ENCODE measurements around the gene MGRN1. TPM values are rescaled to one million over a fixed set of nuclear protein-coding genes. Genes with fewer than 3 reads are reported as not detected.

The MGRN1 gene
- total and polyA plus RNA-seq, 2 experiments from 2014 or later, result 29.2 to 30.8 TPM

DNA sequence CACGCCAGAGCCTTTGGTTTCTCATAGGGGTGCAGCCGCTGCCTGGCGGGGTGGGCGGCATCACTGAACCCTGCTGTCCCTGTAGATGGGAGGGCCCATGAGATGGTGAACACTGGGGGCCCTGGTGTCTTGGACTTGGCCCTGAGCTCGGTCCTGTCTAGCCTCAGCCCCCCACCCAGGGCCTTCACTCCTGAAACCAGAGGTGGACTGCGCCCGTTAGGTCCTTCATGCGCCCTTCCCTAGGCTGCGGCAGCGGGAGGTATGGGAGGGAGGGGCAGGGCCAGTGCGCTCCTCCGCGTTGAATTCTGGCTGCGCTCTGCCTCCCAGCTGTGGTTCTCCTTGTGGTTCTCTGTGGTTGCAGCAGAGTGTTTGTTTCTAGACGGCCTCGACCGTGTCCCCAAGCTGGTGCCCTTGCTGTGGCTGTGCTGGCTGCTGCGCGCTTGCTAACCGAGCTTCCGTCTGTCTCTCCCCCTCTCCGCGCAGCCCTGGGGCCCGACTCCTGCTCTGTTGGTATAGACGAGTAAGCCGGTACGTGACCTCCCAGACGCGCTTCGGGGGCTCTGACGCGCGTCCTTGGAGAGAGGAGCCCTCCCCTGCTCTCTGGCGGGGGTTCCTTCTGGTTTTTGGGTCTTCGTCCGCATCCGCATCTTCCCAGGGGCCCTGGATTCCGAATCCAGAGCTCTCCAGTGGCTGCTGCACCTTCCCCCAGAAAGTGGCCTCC, 61.3 kb downstream of the MGRN1 start:
- Histone ChIP-seq H4K20me1 (ENCODE audit: insufficient read depth, poor library complexity, severe bottlenecking) (no peaks in the 10 kb centered on the region), H3K4me2 (no peak overlapping the region), H3K9me3 (ENCODE audit: low read depth) (no peaks in the 10 kb centered on the region), H3K36me3 (replicated peaks; ENCODE audit: insufficient read depth, low read depth) (no peaks in the 10 kb centered on the region), H3K9me2 (replicated peaks; ENCODE audit: insufficient read depth) (no peaks in the 10 kb centered on the region), H3K27ac (no peak overlapping the region), H3K4me3 (no peak overlapping the region), H3K4me1 (ENCODE audit: insufficient read depth) (no peaks in the 10 kb centered on the region), H2AFZ (no peak overlapping the region), H3K27me3 (no peaks in the 10 kb centered on the region), H3K79me2 (no peaks in the 10 kb centered on the region)
- TF ChIP-seq CTCF (IDR thresholded peaks at IDR 0.05; ENCODE audit: poor library complexity), result no peak
- TF ChIP-seq EZH2 (IDR thresholded peaks at IDR 0.05; ENCODE audit: borderline replicate concordance), result no peak
- TF ChIP-seq EZH2phosphoT487 (IDR thresholded peaks at IDR 0.05; ENCODE audit: low read depth, severe bottlenecking, unreplicated experiment), result no peak
- peak; percentile 4 for DNase-seq (ENCODE audit: low spot score)
- 98% methylated on average over 33 of the region's 38 CpGs for WGBS (ENCODE audit: low lambda C conversion rate, missing lambda C conversion rate)

DNA sequence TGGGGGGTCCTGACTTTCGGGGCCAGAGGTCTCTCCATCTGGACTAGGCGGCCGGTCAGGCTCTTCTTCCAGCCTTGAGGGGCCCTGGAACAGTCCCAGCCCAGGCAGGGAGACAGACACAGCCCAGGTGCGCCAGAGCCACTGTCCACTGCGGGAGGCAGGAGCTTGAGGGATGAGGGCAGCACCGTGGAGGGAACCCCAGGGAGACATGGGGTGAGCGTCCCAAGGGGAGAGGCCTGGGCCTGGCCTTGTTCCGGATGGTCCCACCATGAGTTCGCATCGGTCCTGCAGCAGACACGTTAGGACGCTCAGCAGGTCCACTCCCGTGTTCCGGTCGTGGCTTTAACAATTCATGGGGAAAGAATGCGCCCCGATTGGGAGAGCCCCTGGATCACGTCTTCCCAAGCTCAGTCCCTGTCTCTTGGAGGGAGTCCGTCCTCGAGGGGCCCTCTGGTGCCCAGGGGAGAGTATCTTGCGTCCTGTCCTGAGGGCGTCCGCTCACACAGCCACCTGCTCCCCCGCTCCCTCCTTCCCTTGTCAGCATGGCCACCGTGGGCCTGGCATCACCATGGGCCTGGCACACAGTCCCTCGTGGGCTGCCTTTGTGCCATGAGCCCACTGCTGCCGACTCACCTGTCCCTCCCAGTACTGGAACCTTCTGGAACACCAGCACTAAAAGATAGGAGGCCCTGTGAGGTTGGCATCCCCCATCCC, 62.0 kb downstream of the MGRN1 start:
- no peaks in the 10 kb centered on the region for H3K9me3 ChIP-seq (ENCODE audit: low read depth)
- no peak for TF ChIP-seq EZH2 (IDR thresholded peaks at IDR 0.05; ENCODE audit: borderline replicate concordance)
- no peak for TF ChIP-seq EZH2phosphoT487 (IDR thresholded peaks at IDR 0.05; ENCODE audit: low read depth, severe bottlenecking, unreplicated experiment)
- TF ChIP-seq CTCF (IDR thresholded peaks at IDR 0.05; ENCODE audit: poor library complexity), result no peak
- H3K27ac ChIP-seq, result no peak overlapping the region
- H2AFZ ChIP-seq, result no peak overlapping the region
- no peak overlapping the region for H3K4me2 ChIP-seq
- H4K20me1 ChIP-seq (ENCODE audit: insufficient read depth, poor library complexity, severe bottlenecking), result no peaks in the 10 kb centered on the region
- H3K4me3 ChIP-seq, result no peak overlapping the region
- H3K27me3 ChIP-seq, result no peaks in the 10 kb centered on the region
- H3K36me3 ChIP-seq (replicated peaks; ENCODE audit: insufficient read depth, low read depth), result no peaks in the 10 kb centered on the region
- WGBS (ENCODE audit: low lambda C conversion rate, missing lambda C conversion rate), result 93% methylated on average over 26 of the region's 27 CpGs
- H3K79me2 ChIP-seq, result no peaks in the 10 kb centered on the region
- DNase-seq (ENCODE audit: low spot score), result peak; percentile 2
- no peaks in the 10 kb centered on the region for H3K9me2 ChIP-seq (replicated peaks; ENCODE audit: insufficient read depth)
- no peaks in the 10 kb centered on the region for H3K4me1 ChIP-seq (ENCODE audit: insufficient read depth)

GRCh38 chr16:4687416-4687815, 62.8 kb downstream of the MGRN1 start:
- WGBS (ENCODE audit: low lambda C conversion rate, missing lambda C conversion rate), result 93% methylated on average over 8 of the region's 8 CpGs
- H3K27me3 ChIP-seq, result no peaks in the 10 kb centered on the region
- TF ChIP-seq EZH2 (IDR thresholded peaks at IDR 0.05; ENCODE audit: borderline replicate concordance) (no peak), CTCF (IDR thresholded peaks at IDR 0.05; ENCODE audit: poor library complexity) (no peak), EZH2phosphoT487 (IDR thresholded peaks at IDR 0.05; ENCODE audit: low read depth, severe bottlenecking, unreplicated experiment) (no peak)
- no peaks in the 10 kb centered on the region for H3K36me3 ChIP-seq (replicated peaks; ENCODE audit: insufficient read depth, low read depth)
- H3K27ac ChIP-seq, result no peak overlapping the region
- H3K9me2 ChIP-seq (replicated peaks; ENCODE audit: insufficient read depth), result no peaks in the 10 kb centered on the region
- no peaks in the 10 kb centered on the region for H4K20me1 ChIP-seq (ENCODE audit: insufficient read depth, poor library complexity, severe bottlenecking)
- no peak overlapping the region for H3K4me3 ChIP-seq
- peak; percentile 2 for DNase-seq (ENCODE audit: low spot score)
- no peaks in the 10 kb centered on the region for H3K9me3 ChIP-seq (ENCODE audit: low read depth)
- H2AFZ ChIP-seq, result no peak overlapping the region
- H3K4me2 ChIP-seq, result no peak overlapping the region
- no peaks in the 10 kb centered on the region for H3K4me1 ChIP-seq (ENCODE audit: insufficient read depth)
- H3K79me2 ChIP-seq, result no peaks in the 10 kb centered on the region

Measured in hepatocyte (in vitro differentiated cells).